Measurements from ENCODE around the gene TMEM101. TPM values are rescaled to one million over a fixed set of nuclear protein-coding genes. Genes with fewer than 3 reads are reported as not detected.
A peak's percentile ranks its signal among the peaks of the same experiment; 100 is the strongest.

TMEM101 gene
- polyA plus RNA-seq (2013, experiment 1 of 2) = 21.7 TPM
- 22.1 TPM for polyA plus RNA-seq (2013, experiment 2 of 2)

DNA sequence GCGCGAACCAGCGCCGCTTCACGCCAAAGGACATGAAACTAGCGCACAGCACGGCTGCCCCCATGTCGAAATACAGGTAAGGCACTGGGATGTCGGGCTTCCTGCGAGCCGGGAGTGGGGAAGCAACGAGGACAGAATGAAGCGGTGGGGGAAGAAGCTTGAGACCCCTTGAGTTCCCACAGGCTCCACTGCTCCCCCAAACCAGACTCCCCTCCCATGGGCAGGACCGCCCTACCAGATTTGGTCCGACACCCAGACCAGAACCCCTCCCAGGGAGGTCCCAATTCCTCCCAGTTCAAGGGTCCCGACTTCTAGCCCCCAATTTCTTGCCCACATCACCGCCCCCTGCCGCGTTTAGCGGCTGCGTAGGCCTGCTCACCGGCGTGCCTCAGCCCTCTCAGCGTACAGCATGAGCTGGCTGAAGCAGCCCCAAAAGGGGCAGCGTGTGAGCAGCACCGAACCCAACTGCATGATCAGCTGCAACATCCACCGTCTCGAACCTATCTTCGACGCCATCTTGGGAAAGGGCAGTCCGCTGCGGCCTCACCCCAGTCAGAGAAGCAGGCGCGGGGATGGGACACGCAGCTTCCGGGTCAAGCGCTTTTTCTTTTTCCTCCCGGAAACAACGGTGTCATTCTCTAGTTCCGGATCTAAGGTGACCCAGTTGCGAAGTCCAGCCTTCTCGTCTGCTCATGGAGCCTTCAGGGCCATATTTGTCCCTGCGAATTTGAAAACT is at the start of gene TMEM101:
TSS of gene TMEM101 (minus strand) at position 527 of the 736 bp plus-strand sequence. CDS start at position 516, 11 bp downstream.
- peak within 1 kb of the TSS; percentile 91 for H3K4me2 ChIP-seq (ENCODE audit: low read length, poor library complexity, severe bottlenecking)
- H3K27me3 ChIP-seq (ENCODE audit: control insufficient read depth in 1 of 2, insufficient read depth in 1 of 2, low read length in 2 of 2) = no peaks in the 10 kb centered on the region

GRCh38 chr17:44063704-44064639 is 49.2 kb upstream of the TMEM101 start:
- no peak overlapping the region for H2AFZ ChIP-seq (ENCODE audit: low read depth, low read length)

More for the DNA sequence above, at the start of gene TMEM101:
- no peak within 1 kb of the TSS for H2BK5ac ChIP-seq (ENCODE audit: low read depth, low read length, poor library complexity, severe bottlenecking)
- peak within 1 kb of the TSS in 1 of 2 experiments; percentile 7 for H2BK12ac ChIP-seq (ENCODE audit: low read length in 2 of 2)
- H3K23ac ChIP-seq (ENCODE audit: low read length in 2 of 2) = peak within 1 kb of the TSS in 1 of 2 experiments; percentile 57
- peak within 1 kb of the TSS; percentile 77 to 93 for H3K4me3 ChIP-seq (ENCODE audit: insufficient read depth in 1 of 2, low read depth in 1 of 2, low read length in 2 of 2)
- H2BK120ac ChIP-seq (ENCODE audit: low read depth, low read length) = peak within 1 kb of the TSS; percentile 2
- H3K18ac ChIP-seq (ENCODE audit: low read depth in 1 of 2, low read length in 2 of 2) = peak within 1 kb of the TSS; percentile 78 to 95
- H3K14ac ChIP-seq (ENCODE audit: low read length in 2 of 2) = peak within 1 kb of the TSS in 1 of 2 experiments; percentile 90
- H4K8ac ChIP-seq (ENCODE audit: low read length) = peak within 1 kb of the TSS; percentile 91
- H3K27ac ChIP-seq (ENCODE audit: low read length, poor library complexity, severe bottlenecking) = peak within 1 kb of the TSS; percentile 58
- WGBS = 2% methylated on average over 43 of the region's 43 CpGs
- DNase-seq = peak; percentile 94
- peak within 1 kb of the TSS; percentile 88 for H4K91ac ChIP-seq (ENCODE audit: low read length)
- H3K9me3 ChIP-seq (ENCODE audit: control insufficient read depth, low read length) = no peaks in the 10 kb centered on the region
- H3K79me1 ChIP-seq (replicated peaks; ENCODE audit: low read length, poor library complexity, severe bottlenecking) = peaks cover 38% of the 10 kb centered on the region
- H3K4me1 ChIP-seq (ENCODE audit: control insufficient read depth, insufficient read depth, low read depth, low read length) = peaks cover 9% of the 10 kb centered on the region
- H2AFZ ChIP-seq (ENCODE audit: low read depth, low read length) = peak within 1 kb of the TSS; percentile 48
- peak within 1 kb of the TSS; percentile 42 to 91 for H3K4ac ChIP-seq (ENCODE audit: low read depth in 1 of 2, low read length in 2 of 2)
- peak within 1 kb of the TSS; percentile 7 for H2AK5ac ChIP-seq (ENCODE audit: low read length, severe bottlenecking)
- peak within 1 kb of the TSS; percentile 98 for H3K9ac ChIP-seq (ENCODE audit: low read length)
- no peak within 1 kb of the TSS for H2BK15ac ChIP-seq (ENCODE audit: low read depth, poor library complexity, severe bottlenecking)
- peaks cover 22 to 29% of the 10 kb centered on the region in 2 experiments for H3K36me3 ChIP-seq (ENCODE audit: control insufficient read depth in 1 of 2, insufficient read depth in 2 of 2, low read depth in 1 of 2, low read length in 2 of 2)

DNA sequence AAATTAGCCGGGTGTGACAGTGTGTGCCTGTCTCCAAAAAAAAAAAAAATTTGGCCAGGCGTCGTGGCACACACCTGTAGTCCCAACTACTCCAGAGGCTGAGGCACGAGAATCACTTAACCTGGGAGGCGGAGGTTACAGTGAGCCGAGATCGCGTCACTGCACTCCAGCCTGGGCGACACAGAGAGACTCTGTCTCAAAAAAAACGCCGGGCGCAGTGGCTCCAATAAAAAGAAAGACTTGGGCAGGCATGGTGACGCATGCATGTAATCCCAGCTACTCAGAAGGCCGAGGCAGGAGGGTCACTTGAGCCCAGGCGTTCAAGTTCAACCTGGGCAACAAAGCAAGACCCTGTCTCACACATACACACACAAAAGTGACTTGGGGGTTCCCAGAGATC is 48.1 kb upstream of the TMEM101 start:
- Histone ChIP-seq H2BK15ac (ENCODE audit: low read depth, poor library complexity, severe bottlenecking) (no peak overlapping the region), H3K4me3 (ENCODE audit: insufficient read depth in 1 of 2, low read depth in 1 of 2, low read length in 2 of 2) (no peak overlapping the region), H3K14ac (ENCODE audit: low read length in 2 of 2) (no peak overlapping the region), H2BK120ac (ENCODE audit: low read depth, low read length) (no peak overlapping the region), H3K27me3 (ENCODE audit: control insufficient read depth in 1 of 2, insufficient read depth in 1 of 2, low read length in 2 of 2) (no peaks in the 10 kb centered on the region), H3K27ac (ENCODE audit: low read length, poor library complexity, severe bottlenecking) (no peak overlapping the region), H3K79me1 (replicated peaks; ENCODE audit: low read length, poor library complexity, severe bottlenecking) (no peaks in the 10 kb centered on the region), H3K9ac (ENCODE audit: low read length) (peak overlapping the region; percentile 30), H2AK5ac (ENCODE audit: low read length, severe bottlenecking) (no peak overlapping the region), H3K36me3 (ENCODE audit: control insufficient read depth in 1 of 2, insufficient read depth in 2 of 2, low read depth in 1 of 2, low read length in 2 of 2) (peaks cover 23 to 49% of the 10 kb centered on the region in 2 experiments), H3K23ac (ENCODE audit: low read length in 2 of 2) (no peak overlapping the region), H2BK5ac (ENCODE audit: low read depth, low read length, poor library complexity, severe bottlenecking) (no peak overlapping the region), H3K4me2 (ENCODE audit: low read length, poor library complexity, severe bottlenecking) (no peak overlapping the region), H3K4me1 (ENCODE audit: control insufficient read depth, insufficient read depth, low read depth, low read length) (peaks cover 8% of the 10 kb centered on the region), H2BK12ac (ENCODE audit: low read length in 2 of 2) (no peak overlapping the region), H4K8ac (ENCODE audit: low read length) (no peak overlapping the region), H3K18ac (ENCODE audit: low read depth in 1 of 2, low read length in 2 of 2) (no peak overlapping the region), H3K9me3 (ENCODE audit: control insufficient read depth, low read length) (no peaks in the 10 kb centered on the region), H4K91ac (ENCODE audit: low read length) (no peak overlapping the region), H3K4ac (ENCODE audit: low read depth in 1 of 2, low read length in 2 of 2) (no peak overlapping the region), H2AFZ (ENCODE audit: low read depth, low read length) (no peak overlapping the region)
- DNase-seq = no peak
- 95% methylated on average over 15 of the region's 15 CpGs for WGBS

More at GRCh38 chr17:44063704-44064639, 49.2 kb upstream of the TMEM101 start:
- no peak overlapping the region for H2BK12ac ChIP-seq (ENCODE audit: low read length in 2 of 2)
- H3K9ac ChIP-seq (ENCODE audit: low read length) = peak overlapping the region; percentile 60
- peaks cover 8% of the 10 kb centered on the region for H3K4me1 ChIP-seq (ENCODE audit: control insufficient read depth, insufficient read depth, low read depth, low read length)
- H2BK120ac ChIP-seq (ENCODE audit: low read depth, low read length) = no peak overlapping the region
- H4K91ac ChIP-seq (ENCODE audit: low read length) = no peak overlapping the region
- H3K4me3 ChIP-seq (ENCODE audit: insufficient read depth in 1 of 2, low read depth in 1 of 2, low read length in 2 of 2) = peak overlapping the region in 1 of 2 experiments; percentile 23
- peaks cover 15 to 41% of the 10 kb centered on the region in 2 experiments for H3K36me3 ChIP-seq (ENCODE audit: control insufficient read depth in 1 of 2, insufficient read depth in 2 of 2, low read depth in 1 of 2, low read length in 2 of 2)
- no peak overlapping the region for H4K8ac ChIP-seq (ENCODE audit: low read length)
- H2BK5ac ChIP-seq (ENCODE audit: low read depth, low read length, poor library complexity, severe bottlenecking) = no peak overlapping the region
- H2AK5ac ChIP-seq (ENCODE audit: low read length, severe bottlenecking) = no peak overlapping the region
- 95% methylated on average over 9 of the region's 10 CpGs for WGBS
- no peak overlapping the region for H2BK15ac ChIP-seq (ENCODE audit: low read depth, poor library complexity, severe bottlenecking)
- no peaks in the 10 kb centered on the region for H3K79me1 ChIP-seq (replicated peaks; ENCODE audit: low read length, poor library complexity, severe bottlenecking)
- no peak overlapping the region for H3K27ac ChIP-seq (ENCODE audit: low read length, poor library complexity, severe bottlenecking)
- no peak for DNase-seq
- H3K18ac ChIP-seq (ENCODE audit: low read depth in 1 of 2, low read length in 2 of 2) = no peak overlapping the region
- H3K27me3 ChIP-seq (ENCODE audit: control insufficient read depth in 1 of 2, insufficient read depth in 1 of 2, low read length in 2 of 2) = no peaks in the 10 kb centered on the region
- H3K4me2 ChIP-seq (ENCODE audit: low read length, poor library complexity, severe bottlenecking) = no peak overlapping the region
- no peak overlapping the region for H3K4ac ChIP-seq (ENCODE audit: low read depth in 1 of 2, low read length in 2 of 2)
- no peak overlapping the region for H3K23ac ChIP-seq (ENCODE audit: low read length in 2 of 2)
- H3K14ac ChIP-seq (ENCODE audit: low read length in 2 of 2) = no peak overlapping the region
- H3K9me3 ChIP-seq (ENCODE audit: control insufficient read depth, low read length) = no peaks in the 10 kb centered on the region
